ENCODE measurements around the gene SMTNL2. TPM values are rescaled to one million over a fixed set of nuclear protein-coding genes. Genes with fewer than 3 reads are reported as not detected.

SMTNL2 gene
- polyA plus RNA-seq (2012; ENCODE audit: insufficient read depth, insufficient read length): 2.1 TPM

- no peak for DNase-seq (ENCODE audit: low read depth, low spot score)
- peak within 1 kb of the TSS; percentile 31 for H3K4me3 ChIP-seq (ENCODE audit: low read length)
These were observed at the start of gene SMTNL2 for GRCh38 chr17:4584101-4584916. TSS of gene SMTNL2 (plus strand) at chr17:4584529. CDS start at chr17:4584606, 77 bp downstream.

- no peak overlapping the region for H3K4me3 ChIP-seq (ENCODE audit: low read length)
- no peak for DNase-seq (ENCODE audit: low read depth, low spot score)
These were observed 49.2 kb upstream of the SMTNL2 start for GRCh38 chr17:4534928-4535666.

DNA sequence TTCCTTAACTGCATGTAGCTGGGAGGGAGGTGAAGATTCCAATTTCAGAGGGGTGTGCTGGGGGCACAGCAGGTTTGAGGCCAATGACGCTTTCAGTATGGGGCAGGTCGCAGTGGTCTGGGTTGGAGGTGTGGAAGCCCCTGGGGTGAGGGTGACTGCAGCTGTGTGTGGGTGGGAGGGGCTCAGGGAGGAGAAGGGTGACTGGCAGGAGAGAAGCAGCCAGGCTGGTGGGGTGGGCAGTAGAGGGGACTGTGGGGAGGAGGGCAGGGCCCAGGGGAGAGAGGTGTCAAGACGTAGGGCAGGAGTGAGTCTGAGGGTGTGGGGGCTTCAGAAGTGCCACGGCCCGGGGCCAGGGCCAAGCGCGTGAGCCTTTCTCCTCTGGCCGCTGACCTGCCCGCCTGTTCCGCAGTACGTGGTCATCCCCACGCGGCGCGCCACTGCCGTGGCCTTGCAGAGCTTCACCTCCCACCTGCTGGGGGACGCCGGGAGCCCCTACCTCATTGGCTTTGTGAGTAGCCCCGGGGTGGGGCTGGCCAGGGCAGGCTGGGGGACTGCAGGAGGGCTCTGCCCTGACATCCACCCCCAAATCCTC is 48.6 kb upstream of the SMTNL2 start:
- H3K4me3 ChIP-seq (ENCODE audit: low read length): no peak overlapping the region
- no peak for DNase-seq (ENCODE audit: low read depth, low spot score)

- H3K4me3 ChIP-seq (ENCODE audit: low read length): no peak overlapping the region
These were observed 48.0 kb upstream of the SMTNL2 start for GRCh38 chr17:4536259-4536741.

DNA sequence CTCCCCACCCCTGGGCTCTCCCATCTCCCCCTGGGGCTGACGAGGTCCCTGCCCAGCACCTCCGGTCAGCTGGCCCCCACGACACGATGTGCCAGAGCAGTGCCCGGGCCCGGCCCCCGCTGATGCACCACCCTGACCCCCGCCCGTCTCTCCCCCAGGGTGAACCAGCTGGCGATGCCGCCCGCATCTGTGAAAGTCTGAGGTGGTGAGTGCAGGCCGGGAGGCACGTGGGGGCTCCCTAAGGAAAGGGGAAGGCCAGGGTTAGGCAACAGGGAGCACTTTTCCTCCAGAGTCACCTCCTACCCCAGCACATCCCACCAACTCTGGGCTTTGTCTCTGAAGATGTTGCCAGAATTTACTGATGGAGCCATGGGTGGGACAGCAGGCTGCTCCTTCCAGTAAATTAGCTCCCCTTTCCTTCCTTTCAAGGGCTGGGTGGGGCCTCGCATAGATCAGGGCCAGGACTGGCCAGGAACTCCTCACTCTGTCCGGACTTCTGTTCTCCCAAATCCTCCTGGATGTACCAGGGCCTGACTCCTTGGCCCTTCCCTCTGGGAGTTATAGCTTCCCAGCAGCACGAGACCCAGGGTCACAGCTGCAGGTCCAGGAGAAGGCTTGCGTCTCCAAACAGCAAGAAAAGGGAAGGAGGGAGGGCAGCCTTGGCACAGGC is 47.5 kb upstream of the SMTNL2 start:
- DNase-seq (ENCODE audit: low read depth, low spot score): no peak
- H3K4me3 ChIP-seq (ENCODE audit: low read length): no peak overlapping the region

More at GRCh38 chr17:4536259-4536741, 48.0 kb upstream of the SMTNL2 start:
- DNase-seq (ENCODE audit: low read depth, low spot score): no peak

GRCh38 chr17:4537451-4538235 is 46.7 kb upstream of the SMTNL2 start:
- no peak overlapping the region for H3K4me3 ChIP-seq (ENCODE audit: low read length)
- no peak for DNase-seq (ENCODE audit: low read depth, low spot score)

- no peak overlapping the region for H3K4me3 ChIP-seq (ENCODE audit: low read length)
- DNase-seq (ENCODE audit: low read depth, low spot score): no peak
These were observed 45.9 kb upstream of the SMTNL2 start for GRCh38 chr17:4538236-4539002.

DNA sequence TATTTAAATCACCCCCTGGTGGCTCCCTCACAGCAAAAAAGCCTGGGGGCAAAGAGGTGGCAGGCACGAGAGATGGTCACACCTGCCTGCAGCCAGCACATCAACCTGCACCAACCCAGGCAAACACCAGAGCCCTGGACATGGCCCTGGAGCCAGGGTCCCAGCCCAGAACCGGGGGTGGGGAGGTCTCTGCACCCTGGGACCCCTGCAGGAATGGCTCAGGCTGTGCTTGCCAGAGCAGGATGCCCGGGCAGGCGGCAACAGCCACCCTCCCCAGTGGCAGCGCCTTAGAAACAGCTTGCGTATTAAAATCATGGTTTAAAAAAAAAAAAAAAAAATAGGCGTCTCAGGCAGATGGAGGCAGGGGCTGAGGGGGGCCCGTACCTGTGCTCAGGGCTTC is 45.3 kb upstream of the SMTNL2 start:
- DNase-seq (ENCODE audit: low read depth, low spot score): no peak
- no peak overlapping the region for H3K4me3 ChIP-seq (ENCODE audit: low read length)

- no peak for DNase-seq (ENCODE audit: low read depth, low spot score)
- H3K4me3 ChIP-seq (ENCODE audit: low read length): no peak overlapping the region
These were observed 44.6 kb upstream of the SMTNL2 start for GRCh38 chr17:4539576-4540223.

GRCh38 chr17:4540224-4540651 is 44.1 kb upstream of the SMTNL2 start:
- no peak for DNase-seq (ENCODE audit: low read depth, low spot score)

DNA sequence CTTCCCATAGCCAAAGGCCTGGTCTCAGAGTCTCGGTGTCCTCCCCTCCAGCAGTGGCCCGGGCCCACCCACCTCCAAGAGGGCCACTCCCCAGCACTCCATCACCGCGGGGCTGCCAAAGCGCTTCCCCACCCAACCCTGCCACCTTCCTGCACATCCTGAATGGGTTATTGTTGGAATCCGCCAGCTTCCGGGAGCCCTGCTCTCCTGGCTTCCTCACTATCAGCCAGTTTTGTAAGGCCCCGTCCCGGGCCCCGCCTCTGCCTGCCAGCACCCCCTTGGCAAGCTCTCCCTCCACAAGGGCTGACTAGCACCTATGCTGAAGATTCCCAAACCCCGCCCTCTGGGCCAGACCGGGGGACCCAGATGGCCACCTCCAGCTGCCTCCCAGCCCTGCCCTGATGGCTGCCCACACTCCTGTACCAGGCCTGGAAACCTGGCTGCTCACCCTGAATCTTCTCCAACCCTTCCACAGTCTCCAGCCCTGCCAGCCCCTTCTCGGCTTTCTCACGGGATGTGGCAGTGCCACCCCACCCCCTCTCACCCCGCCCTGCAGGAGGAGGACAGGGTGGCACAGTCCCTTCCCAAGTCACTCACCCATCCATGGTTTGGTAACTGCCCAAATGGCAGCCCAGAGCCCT is 43.5 kb upstream of the SMTNL2 start:
- H3K4me3 ChIP-seq (ENCODE audit: low read length): no peak overlapping the region
- DNase-seq (ENCODE audit: low read depth, low spot score): no peak

More at GRCh38 chr17:4540224-4540651, 44.1 kb upstream of the SMTNL2 start:
- no peak overlapping the region for H3K4me3 ChIP-seq (ENCODE audit: low read length)

DNA sequence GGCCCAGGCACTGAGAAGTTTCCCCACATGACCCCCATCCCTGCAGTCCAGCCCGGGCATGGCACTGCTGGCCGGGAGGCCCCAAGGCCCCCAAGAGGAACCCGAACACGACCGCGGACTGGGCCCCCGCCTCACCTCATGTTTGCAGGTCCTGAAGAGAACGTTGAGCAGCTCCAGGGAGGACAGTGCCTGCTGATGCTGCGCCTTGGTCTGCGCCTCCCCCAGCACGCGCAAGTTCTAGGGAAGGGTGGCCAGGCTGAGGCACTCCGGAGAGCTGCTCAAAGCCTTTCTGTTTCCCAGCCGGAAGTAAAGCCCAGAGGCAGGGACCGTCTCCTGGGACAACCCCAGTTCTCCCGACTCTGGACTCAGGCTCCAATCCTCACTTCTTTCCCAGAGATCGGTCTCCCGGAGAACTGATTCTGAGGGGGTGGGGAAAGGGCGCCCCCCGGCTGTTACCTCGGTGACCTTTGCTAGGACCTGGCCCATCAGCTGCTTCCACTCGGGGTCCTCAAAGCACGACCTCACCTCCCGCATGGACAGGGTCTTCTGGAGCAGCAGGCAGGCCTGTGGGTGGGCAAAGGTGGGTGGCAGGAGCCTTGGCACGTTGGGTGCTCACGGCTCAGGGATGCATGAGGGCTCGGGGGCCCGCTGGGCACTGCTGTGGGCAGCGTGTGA is 42.9 kb upstream of the SMTNL2 start:
- no peak overlapping the region for H3K4me3 ChIP-seq (ENCODE audit: low read length)
- no peak for DNase-seq (ENCODE audit: low read depth, low spot score)

GRCh38 chr17:4542003-4542725 is 42.2 kb upstream of the SMTNL2 start:
- no peak for DNase-seq (ENCODE audit: low read depth, low spot score)
- H3K4me3 ChIP-seq (ENCODE audit: low read length): no peak overlapping the region

- H3K4me3 ChIP-seq (ENCODE audit: low read length): no peak overlapping the region
- DNase-seq (ENCODE audit: low read depth, low spot score): no peak
These were observed 41.6 kb upstream of the SMTNL2 start for GRCh38 chr17:4542726-4543191.

DNA sequence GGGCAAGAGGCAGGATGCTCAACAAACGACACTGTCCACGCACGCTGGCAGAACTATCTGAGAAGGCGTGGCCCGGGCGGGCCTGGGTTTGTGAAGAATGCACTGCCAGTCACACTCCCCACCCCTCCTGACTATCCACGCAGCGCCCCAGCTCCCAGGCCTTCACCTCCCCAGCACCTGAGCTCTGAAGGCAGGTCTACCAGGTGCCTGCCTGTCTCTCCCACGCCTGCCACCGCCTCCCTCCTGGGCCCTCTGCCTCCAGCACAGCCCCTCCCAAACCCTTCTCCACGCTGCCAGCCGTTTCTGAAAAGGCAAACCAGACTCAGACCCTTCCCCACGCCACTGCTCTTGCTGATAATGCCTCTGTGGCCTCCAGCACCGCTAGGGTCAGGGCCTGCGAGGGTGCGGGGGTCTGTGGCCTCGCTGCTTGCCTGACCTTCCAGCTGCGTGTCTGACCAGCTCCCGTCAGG is 40.7 kb upstream of the SMTNL2 start:
- no peak overlapping the region for H3K4me3 ChIP-seq (ENCODE audit: low read length)
- no peak for DNase-seq (ENCODE audit: low read depth, low spot score)

All from Jurkat, Clone E6-1 (cell line).